GM12872 (cell line): ENCODE results near the gene IRGC.

Source experiments
- TF ChIP-seq, protein P1 (sequence below): IDR thresholded peaks from 3 replicates; pipeline ENCODE4 v1.5.1; 2011; ENCODE audit warnings: low read depth, mild to moderate bottlenecking, low read length, moderate library complexity; ENCODE audit not compliant: insufficient read depth

IRGC gene

GRCh38 chr19:43692877-43693276 is 23.0 kb upstream of the IRGC start:
- TF ChIP-seq, protein P1, sequence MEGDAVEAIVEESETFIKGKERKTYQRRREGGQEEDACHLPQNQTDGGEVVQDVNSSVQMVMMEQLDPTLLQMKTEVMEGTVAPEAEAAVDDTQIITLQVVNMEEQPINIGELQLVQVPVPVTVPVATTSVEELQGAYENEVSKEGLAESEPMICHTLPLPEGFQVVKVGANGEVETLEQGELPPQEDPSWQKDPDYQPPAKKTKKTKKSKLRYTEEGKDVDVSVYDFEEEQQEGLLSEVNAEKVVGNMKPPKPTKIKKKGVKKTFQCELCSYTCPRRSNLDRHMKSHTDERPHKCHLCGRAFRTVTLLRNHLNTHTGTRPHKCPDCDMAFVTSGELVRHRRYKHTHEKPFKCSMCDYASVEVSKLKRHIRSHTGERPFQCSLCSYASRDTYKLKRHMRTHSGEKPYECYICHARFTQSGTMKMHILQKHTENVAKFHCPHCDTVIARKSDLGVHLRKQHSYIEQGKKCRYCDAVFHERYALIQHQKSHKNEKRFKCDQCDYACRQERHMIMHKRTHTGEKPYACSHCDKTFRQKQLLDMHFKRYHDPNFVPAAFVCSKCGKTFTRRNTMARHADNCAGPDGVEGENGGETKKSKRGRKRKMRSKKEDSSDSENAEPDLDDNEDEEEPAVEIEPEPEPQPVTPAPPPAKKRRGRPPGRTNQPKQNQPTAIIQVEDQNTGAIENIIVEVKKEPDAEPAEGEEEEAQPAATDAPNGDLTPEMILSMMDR: no peak

GRCh38 chr19:43694553-43694952 is 21.3 kb upstream of the IRGC start:
- TF ChIP-seq, protein P1: no peak

- TF ChIP-seq, protein P1: no peak
Observed at GRCh38 chr19:43695985-43696704, 19.7 kb upstream of the IRGC start.

DNA sequence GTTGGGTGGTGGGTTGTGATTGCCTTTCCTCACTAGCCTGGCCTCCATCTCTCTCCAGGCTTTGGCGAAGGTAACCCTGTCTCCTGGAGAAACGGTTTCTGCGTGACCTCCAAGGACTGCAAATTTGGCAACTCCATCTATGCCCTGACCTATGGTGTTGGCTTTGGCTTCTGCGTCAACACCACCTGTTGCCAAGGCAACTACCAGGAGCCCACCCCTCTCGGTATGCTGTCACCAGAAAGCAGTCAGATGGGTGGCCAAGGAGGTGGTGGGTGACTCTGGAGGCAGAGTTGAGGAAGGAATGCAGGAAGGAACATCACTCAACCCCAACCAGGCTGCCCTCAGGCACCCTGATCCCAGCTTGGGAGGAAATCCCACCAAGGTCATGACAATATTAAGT is 18.6 kb upstream of the IRGC start:
- TF ChIP-seq, protein P1: no peak

DNA sequence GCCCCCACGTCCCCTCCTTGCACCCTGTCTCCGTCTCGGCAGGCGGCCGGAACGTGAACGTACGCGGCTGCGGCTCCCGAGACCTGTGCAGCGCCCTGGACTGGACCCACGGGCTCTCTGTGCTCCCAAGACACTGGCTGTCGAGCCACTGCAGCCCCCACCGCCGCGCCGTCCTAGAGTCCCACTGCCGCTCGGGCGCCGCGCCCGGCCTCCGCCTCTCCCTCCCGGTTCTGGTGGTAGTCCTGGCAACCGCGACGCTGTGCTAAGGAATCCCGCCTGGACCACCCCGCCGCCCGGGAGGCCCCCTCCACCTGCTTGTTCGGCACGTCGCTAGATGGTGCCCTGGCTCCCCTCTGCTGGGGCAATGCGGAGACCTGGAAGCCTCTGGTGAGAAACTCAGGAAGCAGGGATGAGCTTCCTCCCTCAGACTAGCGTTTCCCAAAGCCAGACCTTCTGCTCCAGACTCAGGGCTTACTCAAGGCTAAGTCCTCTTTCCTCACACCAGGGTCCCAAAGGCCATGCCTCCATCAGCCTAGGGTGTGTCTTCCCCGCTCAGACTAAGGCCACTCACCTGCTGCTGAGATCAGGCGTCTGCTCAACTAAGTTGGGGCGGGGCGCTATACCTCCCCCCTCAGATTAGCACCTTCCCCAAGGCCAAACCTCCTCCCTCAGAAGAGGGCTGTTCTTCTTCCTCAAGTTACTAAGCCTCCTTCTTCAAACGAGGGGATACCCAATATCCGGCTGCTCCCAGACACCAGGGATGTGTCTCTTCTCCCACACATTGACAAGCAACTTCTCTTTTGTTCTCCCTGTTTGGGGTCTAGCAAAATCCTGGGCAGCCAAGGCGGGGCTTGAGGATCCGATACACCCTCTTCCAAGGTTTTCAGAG is 16.1 kb upstream of the IRGC start:
- TF ChIP-seq, protein P1: no peak

GRCh38 chr19:43700395-43701000 is 15.4 kb upstream of the IRGC start:
- TF ChIP-seq, protein P1: no peak
